ENCODE results near the gene INF2. TPM values are rescaled to one million over a fixed set of nuclear protein-coding genes. Genes with fewer than 3 reads are reported as not detected.
"Not testable (repeated sequence)": the region's sequence is repeated elsewhere in the genome, so short reads cannot be mapped to it uniquely, and the experiment has no call there.

INF2 gene
- total RNA-seq, 1 donor from 2014 or later: 7.8 TPM

- no peak overlapping the region for H3K4me3 ChIP-seq
- H3K9me3 ChIP-seq (ENCODE audit: low read depth): no peaks in the 10 kb centered on the region
- TF ChIP-seq EZH2phosphoT487 (IDR thresholded peaks at IDR 0.05): no peak
- no peak for TF ChIP-seq EZH2 (IDR thresholded peaks at IDR 0.05)
- no peak for TF ChIP-seq CTCF (IDR thresholded peaks at IDR 0.05)
- peaks cover 4% of the 10 kb centered on the region for H3K36me3 Mint-ChIP-seq
- no peak overlapping the region for H2AFZ ChIP-seq (replicated peaks)
- H3K27ac ChIP-seq: no peak overlapping the region
- H3K9me3 Mint-ChIP-seq: peaks cover 9% of the 10 kb centered on the region
- peaks cover 21% of the 10 kb centered on the region for H3F3A ChIP-seq (ENCODE audit: low read depth)
- DNase-seq (ENCODE audit: low spot score): no peak
- H3K4me2 ChIP-seq: no peak overlapping the region
- H3K27me3 ChIP-seq: no peaks in the 10 kb centered on the region
- H3K4me1 ChIP-seq: peaks cover 15% of the 10 kb centered on the region
- H3K27ac Mint-ChIP-seq: peak overlapping the region; percentile 72
- peak overlapping the region; percentile 43 for H3K4me3 Mint-ChIP-seq
- H3K9ac ChIP-seq: no peak overlapping the region
- peaks cover 22% of the 10 kb centered on the region for H3K79me2 ChIP-seq (ENCODE audit: low read depth)
- H3K36me3 ChIP-seq: no peaks in the 10 kb centered on the region
- H4K20me1 ChIP-seq (ENCODE audit: low read depth): peaks cover 22% of the 10 kb centered on the region
- H3K27me3 Mint-ChIP-seq (ENCODE audit: insufficient read depth, low read depth): peaks cover 8% of the 10 kb centered on the region
- peaks cover 41% of the 10 kb centered on the region for H3K4me1 Mint-ChIP-seq
Observed at GRCh38 chr14:104750056-104750752, 60.8 kb downstream of the INF2 start.

DNA sequence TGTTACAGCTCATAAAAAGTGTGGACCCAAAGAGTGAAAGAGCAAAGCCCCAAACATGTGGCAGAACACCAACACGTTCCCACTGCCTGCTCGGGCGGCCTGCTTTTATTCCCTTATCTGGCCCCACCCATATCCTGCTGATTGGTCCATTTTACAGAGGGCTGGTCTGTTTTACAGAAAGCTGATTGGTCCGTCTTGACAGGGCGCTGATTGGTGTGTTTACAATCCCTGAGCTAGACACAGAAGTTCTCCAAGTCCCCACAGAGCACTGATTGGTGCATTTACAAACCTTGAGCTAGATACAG, 61.3 kb downstream of the INF2 start:
- Histone ChIP-seq H3K79me2 (ENCODE audit: low read depth) (peaks cover 27% of the 10 kb centered on the region), H3F3A (ENCODE audit: low read depth) (peaks cover 21% of the 10 kb centered on the region), H3K4me1 (peaks cover 15% of the 10 kb centered on the region), H4K20me1 (ENCODE audit: low read depth) (peaks cover 27% of the 10 kb centered on the region)
- H3K4me3 Mint-ChIP-seq: peak overlapping the region; percentile 52
- H3K4me3 ChIP-seq; H3K4me2 ChIP-seq; H3K27me3 Mint-ChIP-seq (ENCODE audit: insufficient read depth, low read depth); H3K9me3 ChIP-seq (ENCODE audit: low read depth); H3K27ac Mint-ChIP-seq; H2AFZ ChIP-seq (replicated peaks); H3K27ac ChIP-seq; H3K9me3 Mint-ChIP-seq; H3K36me3 ChIP-seq; H3K9ac ChIP-seq; DNase-seq (ENCODE audit: low spot score); H3K27me3 ChIP-seq; H3K36me3 Mint-ChIP-seq: not testable (repeated sequence)
- H3K4me1 Mint-ChIP-seq: peaks cover 43% of the 10 kb centered on the region

GRCh38 chr14:104751539-104752422, 62.4 kb downstream of the INF2 start:
- peaks cover 37% of the 10 kb centered on the region for H3K79me2 ChIP-seq (ENCODE audit: low read depth)
- no peaks in the 10 kb centered on the region for H3K9me3 ChIP-seq (ENCODE audit: low read depth)
- H3K27me3 Mint-ChIP-seq (ENCODE audit: insufficient read depth, low read depth): peaks cover 8% of the 10 kb centered on the region
- TF ChIP-seq EZH2phosphoT487 (IDR thresholded peaks at IDR 0.05) (no peak), EZH2 (IDR thresholded peaks at IDR 0.05) (no peak), CTCF (IDR thresholded peaks at IDR 0.05) (no peak)
- peaks cover 15% of the 10 kb centered on the region for H3K4me1 ChIP-seq
- H2AFZ ChIP-seq (replicated peaks): peak overlapping the region; percentile 88
- no peaks in the 10 kb centered on the region for H3K27me3 ChIP-seq
- H3K4me3 Mint-ChIP-seq: peak overlapping the region; percentile 95
- H3K27ac ChIP-seq: no peak overlapping the region
- H3K36me3 ChIP-seq: no peaks in the 10 kb centered on the region
- H3K9ac ChIP-seq: no peak overlapping the region
- peaks cover 21% of the 10 kb centered on the region for H3F3A ChIP-seq (ENCODE audit: low read depth)
- peaks cover 37% of the 10 kb centered on the region for H4K20me1 ChIP-seq (ENCODE audit: low read depth)
- peak overlapping the region; percentile 48 for H3K4me3 ChIP-seq
- peak overlapping the region; percentile 21 for H3K27ac Mint-ChIP-seq
- peak overlapping the region; percentile 73 for H3K4me2 ChIP-seq
- peaks cover 6% of the 10 kb centered on the region for H3K36me3 Mint-ChIP-seq
- no peak for DNase-seq (ENCODE audit: low spot score)
- H3K4me1 Mint-ChIP-seq: peaks cover 43% of the 10 kb centered on the region
- peaks cover 9% of the 10 kb centered on the region for H3K9me3 Mint-ChIP-seq

DNA sequence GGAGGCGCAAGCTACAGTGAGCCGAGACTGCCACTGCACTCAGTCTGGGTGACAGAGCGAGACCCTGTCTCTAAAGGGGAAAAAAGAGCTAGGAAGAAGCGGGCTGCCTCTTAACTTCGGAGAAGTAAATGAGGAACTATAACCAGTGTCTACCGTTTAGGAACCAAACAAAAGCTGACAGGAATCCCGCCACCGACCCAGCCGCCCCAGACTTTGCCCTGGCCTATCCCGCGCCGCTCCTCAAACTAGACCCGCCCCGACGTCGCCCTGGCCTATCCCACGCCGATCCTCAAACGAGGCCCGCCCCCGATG, 63.0 kb downstream of the INF2 start:
- Histone ChIP-seq H3F3A (ENCODE audit: low read depth) (peaks cover 21% of the 10 kb centered on the region), H3K27me3 (no peaks in the 10 kb centered on the region), H2AFZ (replicated peaks) (peak overlapping the region; percentile 88), H3K4me3 (peak overlapping the region; percentile 48), H3K4me2 (peak overlapping the region; percentile 73), H3K27ac (no peak overlapping the region), H3K4me1 (peaks cover 15% of the 10 kb centered on the region), H3K36me3 (no peaks in the 10 kb centered on the region), H3K9me3 (ENCODE audit: low read depth) (no peaks in the 10 kb centered on the region), H3K79me2 (ENCODE audit: low read depth) (peaks cover 37% of the 10 kb centered on the region), H3K9ac (no peak overlapping the region), H4K20me1 (ENCODE audit: low read depth) (peaks cover 43% of the 10 kb centered on the region)
- TF ChIP-seq EZH2phosphoT487 (IDR thresholded peaks at IDR 0.05): no peak
- no peak for TF ChIP-seq EZH2 (IDR thresholded peaks at IDR 0.05)
- TF ChIP-seq CTCF (IDR thresholded peaks at IDR 0.05): no peak
- H3K27ac Mint-ChIP-seq: peak overlapping the region; percentile 21
- H3K36me3 Mint-ChIP-seq: peaks cover 6% of the 10 kb centered on the region
- DNase-seq (ENCODE audit: low spot score): no peak
- H3K27me3 Mint-ChIP-seq (ENCODE audit: insufficient read depth, low read depth): peaks cover 8% of the 10 kb centered on the region
- H3K9me3 Mint-ChIP-seq: peaks cover 9% of the 10 kb centered on the region
- peak overlapping the region; percentile 95 for H3K4me3 Mint-ChIP-seq
- H3K4me1 Mint-ChIP-seq: peaks cover 45% of the 10 kb centered on the region

All from neural progenitor cell (in vitro differentiated cells).